Activated CD8-positive, alpha-beta memory T cell treated with anti-CD3 and anti-CD28 coated beads, Interleukin-2, amount 50 U/mL, for 48 hours (primary cell): ENCODE data around the gene CERT1.

Experiments used
- DNase-seq: peaks from one replicate; pipeline ENCODE4 v3.0.0-alpha.2; 2020

Gene CERT1

DNA sequence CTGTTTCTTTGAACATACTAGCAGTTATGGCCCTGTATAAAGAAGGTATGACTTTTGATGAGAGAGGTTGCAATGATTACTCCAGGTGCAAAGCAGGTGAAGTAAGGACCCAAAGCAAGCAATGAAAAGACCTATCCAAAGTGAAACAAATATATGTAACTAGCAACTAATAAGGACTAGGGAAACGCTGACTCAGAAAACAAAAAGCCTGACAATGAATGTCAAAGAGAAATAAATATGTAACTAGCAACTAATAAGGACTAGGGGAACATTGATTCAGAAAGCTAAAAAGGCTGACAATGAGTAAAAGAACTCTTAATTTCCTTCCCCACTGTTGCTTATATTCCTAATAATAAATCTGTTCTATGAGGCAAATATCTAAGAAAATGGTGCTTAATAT, 131.3 kb downstream of the CERT1 start:
- no peak for DNase-seq

GRCh38 chr5:75375414-75375813, 136.0 kb downstream of the CERT1 start:
- no peak for DNase-seq

DNA sequence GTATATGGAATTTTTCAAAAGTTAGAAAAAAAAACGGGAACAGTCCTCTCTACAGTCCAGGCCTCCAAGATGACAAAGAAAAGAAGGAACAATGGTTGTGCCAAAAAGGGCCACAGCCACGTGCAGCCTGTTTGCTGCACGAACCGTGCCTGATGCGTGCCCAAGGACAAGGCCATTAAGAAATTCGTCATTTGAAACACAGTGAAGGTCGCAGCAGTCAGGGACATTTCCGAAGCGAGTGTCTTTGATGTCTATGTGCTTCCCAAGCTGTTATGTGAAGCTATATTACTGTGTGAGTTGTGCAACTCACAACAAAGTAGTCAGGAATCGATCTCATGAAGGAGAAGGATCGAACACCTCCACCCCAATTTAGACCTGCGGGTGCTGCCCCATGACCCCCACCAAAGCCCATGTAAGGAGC, 137.0 kb downstream of the CERT1 start:
- no peak for DNase-seq

GRCh38 chr5:75373862-75374261, 137.6 kb downstream of the CERT1 start:
- no peak for DNase-seq

GRCh38 chr5:75368391-75368790, 143.0 kb downstream of the CERT1 start:
- DNase-seq: no peak

DNA sequence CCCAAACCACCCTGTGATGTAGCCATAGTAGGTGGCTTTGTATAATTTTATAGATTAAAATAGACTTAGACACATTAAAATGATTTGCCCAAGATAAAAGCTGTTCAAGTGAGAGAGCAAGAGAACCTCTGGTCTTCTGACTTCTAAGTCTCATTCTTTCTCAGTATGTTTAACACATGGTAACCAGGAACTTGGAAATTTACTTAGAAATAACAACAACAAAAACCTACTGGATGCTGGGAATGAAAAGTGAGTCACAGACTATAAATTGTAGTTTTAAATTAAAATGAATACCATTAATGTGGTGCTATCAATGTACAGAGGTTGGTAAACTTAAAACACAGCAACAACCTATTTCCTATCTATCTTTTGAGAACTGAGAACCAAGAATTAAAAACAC, 144.0 kb downstream of the CERT1 start:
- DNase-seq: no peak

DNA sequence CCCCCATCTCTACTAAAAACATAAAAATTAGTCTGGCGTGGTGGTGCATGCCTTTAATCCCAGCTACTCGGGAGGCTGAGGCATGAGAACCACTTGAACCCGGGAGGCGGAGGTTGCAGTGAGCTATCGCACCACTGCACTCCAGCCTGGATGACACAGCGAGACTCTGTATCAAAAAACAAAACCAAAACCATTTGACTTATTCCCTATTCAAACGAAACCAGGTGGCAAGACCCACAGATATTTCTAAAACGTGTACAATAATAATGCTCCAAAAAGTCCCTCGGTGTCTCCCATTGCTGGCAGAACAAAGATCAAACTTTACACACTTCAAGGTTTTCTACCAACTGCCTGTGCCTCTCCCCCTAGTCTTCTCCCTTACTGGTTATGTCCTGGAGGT, 144.6 kb downstream of the CERT1 start:
- DNase-seq: no peak

GRCh38 chr5:75365740-75366139, 145.7 kb downstream of the CERT1 start:
- no peak for DNase-seq

- DNase-seq: no peak
These were observed 146.7 kb downstream of the CERT1 start for GRCh38 chr5:75364571-75365280.

GRCh38 chr5:75363726-75364495, 147.5 kb downstream of the CERT1 start:
- DNase-seq: no peak

- DNase-seq: no peak
These were observed 148.3 kb downstream of the CERT1 start for GRCh38 chr5:75363111-75363510.

DNA sequence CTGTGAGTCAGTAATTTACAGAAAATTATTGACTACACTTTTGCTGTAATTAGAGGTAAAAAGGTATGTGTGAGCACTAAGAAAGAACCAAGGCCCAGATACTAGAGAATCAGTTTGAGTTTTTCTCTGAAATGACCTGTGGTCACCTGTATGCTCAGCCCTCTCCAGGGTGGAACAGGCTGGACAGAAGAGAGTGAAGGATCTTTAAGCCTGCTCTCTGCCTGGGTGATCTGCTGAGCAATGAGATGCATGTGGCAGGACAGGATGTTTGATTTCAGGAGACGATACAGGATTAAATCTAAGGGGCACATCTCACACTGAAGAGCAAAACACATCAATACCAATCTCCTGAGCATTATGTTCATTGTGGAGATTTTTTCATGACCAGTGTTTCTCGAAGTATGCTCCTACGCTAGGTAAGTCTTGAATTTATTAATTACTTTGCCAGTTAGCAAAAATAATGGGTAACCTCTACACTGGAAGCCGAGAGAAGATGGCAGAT, 148.9 kb downstream of the CERT1 start:
- DNase-seq: no peak

GRCh38 chr5:75361310-75361709, 150.1 kb downstream of the CERT1 start:
- no peak for DNase-seq

DNA sequence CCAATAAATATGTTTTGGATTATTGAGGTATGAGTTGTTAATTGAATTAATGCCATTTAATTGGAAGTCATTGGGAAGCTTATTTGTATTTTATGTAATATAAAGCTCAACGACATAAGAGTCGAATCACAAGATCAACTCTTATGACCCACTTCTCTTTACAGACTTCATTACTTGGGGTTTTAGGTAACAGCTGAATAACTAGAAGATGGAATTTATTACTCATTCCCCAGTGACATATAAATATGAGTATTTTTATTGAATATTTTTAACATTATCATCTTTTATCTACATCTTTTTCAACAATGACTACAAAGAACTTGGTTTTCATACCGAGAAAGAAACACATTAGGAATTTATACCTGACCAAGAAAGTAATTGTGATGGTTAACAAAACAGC, 153.3 kb downstream of the CERT1 start:
- no peak for DNase-seq

- DNase-seq: no peak
These were observed 154.7 kb downstream of the CERT1 start for GRCh38 chr5:75356719-75357118.

DNA sequence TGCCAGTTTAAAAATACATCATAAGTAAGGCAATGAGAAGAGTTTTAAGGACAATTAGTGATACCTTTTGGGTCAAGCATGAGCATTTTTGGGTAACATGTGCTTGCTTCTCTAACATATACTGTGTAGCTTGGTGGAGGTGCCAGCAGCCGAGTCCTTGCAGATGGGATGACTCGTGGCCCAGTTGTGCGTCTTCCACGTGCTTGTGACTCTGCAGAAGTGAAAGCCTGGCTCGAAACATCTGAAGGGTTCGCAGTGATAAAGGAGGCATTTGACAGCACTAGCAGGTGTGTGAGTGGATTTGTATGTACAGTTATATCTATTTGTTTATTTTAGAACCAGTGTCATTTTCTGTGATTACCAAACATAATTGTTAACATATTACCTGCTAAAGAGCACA, 156.2 kb downstream of the CERT1 start:
- no peak for DNase-seq

- DNase-seq: no peak
These were observed 160.1 kb downstream of the CERT1 start for GRCh38 chr5:75351139-75351926.

- no peak for DNase-seq
These were observed 161.8 kb downstream of the CERT1 start for GRCh38 chr5:75349663-75350062.

DNA sequence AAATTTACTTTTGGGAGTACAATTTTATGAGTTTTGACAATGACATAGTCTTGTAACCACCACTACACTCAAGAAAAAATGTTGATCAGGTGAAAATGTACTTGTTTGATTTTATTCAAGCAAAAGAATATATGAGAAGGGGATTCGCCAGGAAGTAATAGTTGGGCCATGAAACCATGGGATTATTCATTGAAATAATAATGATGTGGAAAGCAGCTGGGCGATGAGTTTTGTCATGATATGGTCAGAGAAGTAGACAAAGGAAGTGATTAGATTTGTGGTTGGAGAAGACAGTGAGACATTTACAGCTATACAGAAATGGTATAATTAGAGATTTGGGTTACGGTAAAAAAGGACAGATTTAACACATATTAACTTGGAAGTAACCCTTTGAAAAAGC, 163.2 kb downstream of the CERT1 start:
- no peak for DNase-seq

DNA sequence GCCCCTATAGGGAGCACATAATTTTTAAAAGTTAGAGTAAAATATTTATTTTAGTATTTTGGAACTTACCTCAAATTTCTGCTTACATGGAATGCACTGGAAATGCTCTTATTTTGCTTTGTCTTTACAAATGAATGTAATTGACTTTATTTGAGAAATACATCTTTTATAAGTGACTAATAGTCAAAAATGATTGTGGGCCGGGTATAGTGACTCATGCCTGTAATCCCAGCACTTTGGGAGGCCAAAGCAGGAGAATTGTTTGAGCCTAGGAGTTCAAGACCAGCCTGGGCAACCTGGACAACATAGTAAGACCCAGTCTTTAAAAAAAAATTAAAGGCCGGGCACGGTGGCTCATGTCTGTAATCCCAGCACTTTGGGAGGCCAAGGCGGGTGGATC, 168.6 kb downstream of the CERT1 start:
- no peak for DNase-seq

DNA sequence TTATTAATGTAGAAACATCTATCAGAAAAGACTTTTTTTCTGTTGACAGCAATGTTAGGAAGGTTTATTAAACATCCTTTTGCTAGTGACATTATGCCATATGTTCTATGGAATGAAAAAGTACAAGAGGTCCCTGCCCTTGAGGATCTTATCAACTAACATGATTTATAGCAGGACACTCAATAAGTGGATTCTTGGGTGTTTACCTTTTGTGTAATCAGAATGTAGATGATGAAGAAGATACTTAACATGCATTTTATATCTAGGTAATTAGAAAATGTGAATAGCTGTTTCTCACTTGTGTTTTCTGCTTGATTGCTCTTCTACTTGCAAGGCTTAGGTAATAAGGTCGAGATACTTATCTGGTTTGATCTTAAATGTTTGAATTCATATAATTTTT, 169.5 kb downstream of the CERT1 start:
- no peak for DNase-seq

- no peak for DNase-seq
These were observed 170.5 kb downstream of the CERT1 start for GRCh38 chr5:75340714-75341478.

- DNase-seq: no peak
These were observed 173.0 kb downstream of the CERT1 start for GRCh38 chr5:75338408-75338807.
